Loucy (cell line): ENCODE data around the gene PCNX4.

Source experiments
- EZH2phosphoT487 ChIP-seq: fragments of 200-600 bp; IDR thresholded peaks from 2 replicates; pipeline ENCODE4 v1.6.1; 2018; ENCODE audit warnings: antibody characterized with exemption, mild to moderate bottlenecking, moderate library complexity, borderline replicate concordance
- TF ChIP-seq, protein P1 (sequence below): fragments of 200-600 bp; sonication (generic); conservative IDR thresholded peaks from 2 replicates; pipeline ENCODE4 v1.5.1; 2014; ENCODE audit warnings: mild to moderate bottlenecking, antibody characterized with exemption, low read length

DNA sequence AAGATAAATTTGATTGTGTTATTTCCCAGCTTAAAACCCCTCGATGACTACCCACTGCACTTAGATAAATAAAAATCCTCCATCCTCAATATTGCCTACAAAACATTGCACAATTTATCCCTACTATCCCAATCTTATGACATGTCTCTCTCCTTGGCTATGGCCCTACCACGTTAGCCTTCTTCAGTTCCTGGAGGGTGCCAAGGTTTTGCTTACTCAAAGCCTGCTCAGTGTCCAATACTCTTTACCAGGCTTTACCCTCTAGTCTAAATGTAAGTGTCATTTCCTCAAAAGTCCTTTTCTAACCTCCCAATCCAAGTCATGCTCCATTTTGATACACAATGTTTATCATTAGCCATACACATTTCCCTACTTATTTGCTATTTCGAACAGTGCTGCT lies 122.3 kb downstream of the PCNX4 start:
- TF ChIP-seq EZH2phosphoT487: no peak
- TF ChIP-seq, protein P1, sequence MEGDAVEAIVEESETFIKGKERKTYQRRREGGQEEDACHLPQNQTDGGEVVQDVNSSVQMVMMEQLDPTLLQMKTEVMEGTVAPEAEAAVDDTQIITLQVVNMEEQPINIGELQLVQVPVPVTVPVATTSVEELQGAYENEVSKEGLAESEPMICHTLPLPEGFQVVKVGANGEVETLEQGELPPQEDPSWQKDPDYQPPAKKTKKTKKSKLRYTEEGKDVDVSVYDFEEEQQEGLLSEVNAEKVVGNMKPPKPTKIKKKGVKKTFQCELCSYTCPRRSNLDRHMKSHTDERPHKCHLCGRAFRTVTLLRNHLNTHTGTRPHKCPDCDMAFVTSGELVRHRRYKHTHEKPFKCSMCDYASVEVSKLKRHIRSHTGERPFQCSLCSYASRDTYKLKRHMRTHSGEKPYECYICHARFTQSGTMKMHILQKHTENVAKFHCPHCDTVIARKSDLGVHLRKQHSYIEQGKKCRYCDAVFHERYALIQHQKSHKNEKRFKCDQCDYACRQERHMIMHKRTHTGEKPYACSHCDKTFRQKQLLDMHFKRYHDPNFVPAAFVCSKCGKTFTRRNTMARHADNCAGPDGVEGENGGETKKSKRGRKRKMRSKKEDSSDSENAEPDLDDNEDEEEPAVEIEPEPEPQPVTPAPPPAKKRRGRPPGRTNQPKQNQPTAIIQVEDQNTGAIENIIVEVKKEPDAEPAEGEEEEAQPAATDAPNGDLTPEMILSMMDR: no peak
